NT2/D1 (cell line): ENCODE data around the gene PCDHGC4.

ENCODE experiments used
- DNase-seq: peaks from one replicate; pipeline ENCODE4 v3.0.0-alpha.2; 2011; ENCODE audit warnings: low read depth, low spot score
- H3K27me3 ChIP-seq: 2 replicates; pipeline ENCODE4 v1.6.0; 2011; ENCODE audit warnings: mild to moderate bottlenecking; ENCODE audit not compliant: insufficient read length, insufficient read depth
- H3K36me3 ChIP-seq: 2 replicates; pipeline ENCODE4 v1.6.1; 2011; ENCODE audit warnings: mild to moderate bottlenecking, low read length, mixed read lengths; ENCODE audit not compliant: insufficient read depth, insufficient read length
- H3K4me1 ChIP-seq: 2 replicates; pipeline ENCODE4 v1.5.1; 2011; ENCODE audit not compliant: insufficient read depth, insufficient read length
- H3K4me3 ChIP-seq: 2 replicates; pipeline ENCODE4 v1.5.1; 2011; ENCODE audit warnings: low read depth; ENCODE audit not compliant: insufficient read length
- H3K9ac ChIP-seq: 2 replicates; pipeline ENCODE4 v1.6.0; 2011; ENCODE audit warnings: low read depth; ENCODE audit not compliant: insufficient read length
- H3K9me3 ChIP-seq: 2 replicates; pipeline ENCODE4 v1.5.1; 2011; ENCODE audit warnings: mild to moderate bottlenecking, low read length; ENCODE audit not compliant: insufficient read depth
- SUZ12 ChIP-seq: IDR thresholded peaks from 2 replicates; pipeline ENCODE4 v1.6.1; 2011; ENCODE audit not compliant: insufficient read length, insufficient read depth; ENCODE audit errors: extremely low read depth
- YY1 ChIP-seq: IDR thresholded peaks from 2 replicates; pipeline ENCODE4 v1.6.1; 2011; ENCODE audit not compliant: insufficient read length, insufficient read depth
- ZNF274 ChIP-seq: IDR thresholded peaks from 2 replicates; pipeline ENCODE4 v1.6.1; 2011; ENCODE audit warnings: mild to moderate bottlenecking, low read depth, low read length

The PCDHGC4 gene

GRCh38 chr5:141510160-141510559 lies 25.3 kb downstream of the PCDHGC4 start:
- peaks cover 25% of the 10 kb centered on the region for H3K36me3 ChIP-seq
- no peak overlapping the region for H3K9ac ChIP-seq
- no peaks in the 10 kb centered on the region for H3K27me3 ChIP-seq
- no peak overlapping the region for H3K4me3 ChIP-seq
- no peaks in the 10 kb centered on the region for H3K9me3 ChIP-seq
- TF ChIP-seq ZNF274 (no peak), YY1 (no peak), SUZ12 (no peak)
- peaks cover 16% of the 10 kb centered on the region for H3K4me1 ChIP-seq
- no peak for DNase-seq

GRCh38 chr5:141510850-141511601 lies 26.2 kb downstream of the PCDHGC4 start:
- no peak for DNase-seq
- Histone ChIP-seq H3K4me1 (peaks cover 16% of the 10 kb centered on the region), H3K9me3 (no peaks in the 10 kb centered on the region), H3K27me3 (no peaks in the 10 kb centered on the region), H3K36me3 (peaks cover 24% of the 10 kb centered on the region), H3K4me3 (no peak overlapping the region), H3K9ac (no peak overlapping the region)
- no peak for TF ChIP-seq SUZ12
- no peak for TF ChIP-seq ZNF274
- no peak for TF ChIP-seq YY1

- peaks cover 28% of the 10 kb centered on the region for H3K36me3 ChIP-seq
- no peak for TF ChIP-seq SUZ12
- TF ChIP-seq ZNF274, result no peak
- TF ChIP-seq YY1, result no peak
- no peak overlapping the region for H3K4me3 ChIP-seq
- H3K9me3 ChIP-seq, result no peaks in the 10 kb centered on the region
- DNase-seq, result no peak
- no peaks in the 10 kb centered on the region for H3K27me3 ChIP-seq
- peaks cover 16% of the 10 kb centered on the region for H3K4me1 ChIP-seq
- H3K9ac ChIP-seq, result no peak overlapping the region
These were observed 27.0 kb downstream of the PCDHGC4 start for GRCh38 chr5:141511771-141512325.

- DNase-seq, result peak; percentile 74
- peak overlapping the region; percentile 60 for H3K4me3 ChIP-seq
- H3K27me3 ChIP-seq, result no peaks in the 10 kb centered on the region
- peak overlapping the region; percentile 74 for H3K9ac ChIP-seq
- H3K4me1 ChIP-seq, result peaks cover 16% of the 10 kb centered on the region
- no peaks in the 10 kb centered on the region for H3K9me3 ChIP-seq
- peaks cover 34% of the 10 kb centered on the region for H3K36me3 ChIP-seq
- no peak for TF ChIP-seq SUZ12
- TF ChIP-seq YY1, result no peak
- TF ChIP-seq ZNF274, result no peak
These were observed 27.6 kb downstream of the PCDHGC4 start for GRCh38 chr5:141512390-141512910.

- Histone ChIP-seq H3K27me3 (no peaks in the 10 kb centered on the region), H3K36me3 (peaks cover 40% of the 10 kb centered on the region), H3K4me3 (peak overlapping the region; percentile 60), H3K4me1 (peaks cover 13% of the 10 kb centered on the region), H3K9ac (peak overlapping the region; percentile 74), H3K9me3 (no peaks in the 10 kb centered on the region)
- no peak for TF ChIP-seq SUZ12
- no peak for TF ChIP-seq YY1
- TF ChIP-seq ZNF274, result no peak
- no peak for DNase-seq
These were observed 28.2 kb downstream of the PCDHGC4 start for GRCh38 chr5:141512911-141513626.

- TF ChIP-seq ZNF274 (no peak), YY1 (no peak), SUZ12 (no peak)
- Histone ChIP-seq H3K9ac (peak overlapping the region; percentile 74), H3K36me3 (peaks cover 46% of the 10 kb centered on the region), H3K27me3 (no peaks in the 10 kb centered on the region), H3K9me3 (no peaks in the 10 kb centered on the region), H3K4me1 (peaks cover 10% of the 10 kb centered on the region), H3K4me3 (peak overlapping the region; percentile 60)
- no peak for DNase-seq
These were observed 28.9 kb downstream of the PCDHGC4 start for GRCh38 chr5:141513627-141514329.
